ENCODE results near the gene PSMD2. TPM values are rescaled to one million over a fixed set of nuclear protein-coding genes. Genes with fewer than 3 reads are reported as not detected.

PSMD2 gene
- total and polyA plus RNA-seq, 10 of the 15 experiments (the other 5 are each of a cell fraction or from before 2014, with no cell fraction given) = 103 to 515 (median 197) TPM

GRCh38 chr3:184337399-184337714, 38.3 kb downstream of the PSMD2 start, which contains the start of gene FAM131A (continued):
- TF ChIP-seq EED (IDR thresholded peaks at IDR 0.05; ENCODE audit: low read depth) (no peak), EP300 (IDR thresholded peaks at IDR 0.05; ENCODE audit: borderline replicate concordance in 1 of 2, control insufficient read depth in 1 of 2, low read depth in 2 of 2, low read length in 2 of 2) (no peak)

GRCh38 chr3:184337981-184338380, 38.9 kb downstream of the PSMD2 start:
- H3K4me2 ChIP-seq (ENCODE audit: control insufficient read depth, insufficient read depth) = no peak overlapping the region
- ATAC-seq (no peak), FAIRE-seq (no peak), DNase-seq (ENCODE audit: low read depth, low spot score) (no peak)
- no peak overlapping the region for H3K4me3 ChIP-seq
- ChIA-PET RAD21 (ENCODE audit: unreplicated experiment) (no interaction called here), CTCF (interaction anchor here (1.2 kb wide), 1 partner anchor 17 kb away, joined by 6 read pairs; no protein-coding TSS in a partner anchor), SMC1A (ENCODE audit: uncharacterized antibody, unreplicated experiment) (no interaction called here), POLR2A (no interaction called here)
- intact Hi-C loops (cut with micrococcal nuclease; ENCODE audit: unreplicated experiment) (no loop called here), in situ Hi-C loops (cut with MboI) (no loop called here)
- H3K27me3 ChIP-seq (replicated peaks in 1 of 2; ENCODE audit: control insufficient read depth in 2 of 2, insufficient read depth in 2 of 2, low read length in 1 of 2) = no peaks in the 10 kb centered on the region
- H3K36me3 ChIP-seq (ENCODE audit: control insufficient read depth in 2 of 2, insufficient read depth in 2 of 2, low read length in 1 of 2) = peaks cover 7 to 9% of the 10 kb centered on the region in 2 experiments
- H3K4me1 ChIP-seq (ENCODE audit: control insufficient read depth, insufficient read depth, low read length) = peaks cover 11% of the 10 kb centered on the region
- BruUV-seq (replicated peaks) = no TSS peak
- H3K79me2 ChIP-seq (ENCODE audit: control insufficient read depth, insufficient read depth, low read length) = no peaks in the 10 kb centered on the region
- TF ChIP-seq WRNIP1 (IDR thresholded peaks at IDR 0.05; ENCODE audit: borderline replicate concordance, low read depth, low read length) = no peak
- TF ChIP-seq MTA3 (IDR thresholded peaks at IDR 0.05; ENCODE audit: borderline replicate concordance, low read length) = no peak
- TF ChIP-seq RBBP5 (conservative IDR thresholded peaks at IDR 0.05) = no peak
- TF ChIP-seq SMARCA5 (IDR thresholded peaks at IDR 0.05) = no peak
- TF ChIP-seq FOXK2 (IDR thresholded peaks at IDR 0.05) = no peak
- no peak for TF ChIP-seq TCF7 (IDR thresholded peaks at IDR 0.05; ENCODE audit: borderline replicate concordance)
- H3K9me3 ChIP-seq (replicated peaks; ENCODE audit: control insufficient read depth, insufficient read depth, low read length) = no peaks in the 10 kb centered on the region
- no peak overlapping the region for H2AFZ ChIP-seq (ENCODE audit: control insufficient read depth, low read depth, low read length)
- 54% methylated on average over 7 of the region's 7 CpGs for WGBS (ENCODE audit: insufficient coverage, insufficient replicate concordance, low lambda C conversion rate, missing lambda C conversion rate)
- H3K27ac ChIP-seq (ENCODE audit: control insufficient read depth, insufficient read depth) = no peak overlapping the region
- H3K9ac ChIP-seq (ENCODE audit: control insufficient read depth, insufficient read depth, low read length) = no peak overlapping the region
- H4K20me1 ChIP-seq (ENCODE audit: control insufficient read depth, insufficient read depth) = peaks cover 2% of the 10 kb centered on the region

All from GM12878 (cell line).